Hepatocyte (in vitro differentiated cells): ENCODE data around the gene LDLRAD4.

Experiments
- CTCF ChIP-seq: fragments of 200-600 bp; sonication (generic); IDR thresholded peaks from 2 replicates; pipeline ENCODE4 v1.5.1; 2016; ENCODE audit warnings: antibody characterized with exemption, mild to moderate bottlenecking; ENCODE audit not compliant: poor library complexity
- EZH2 ChIP-seq: fragments of 200-600 bp; sonication (generic); IDR thresholded peaks from 2 replicates; pipeline ENCODE4 v1.6.1; 2016; ENCODE audit warnings: antibody characterized with exemption, mild to moderate bottlenecking, borderline replicate concordance
- EZH2phosphoT487 ChIP-seq: fragments of 200-600 bp; sonication (generic); IDR thresholded peaks from one replicate; pipeline ENCODE4 v1.6.1; 2018; ENCODE audit warnings: antibody characterized with exemption, mild to moderate bottlenecking, low read depth, moderate library complexity; ENCODE audit not compliant: unreplicated experiment, severe bottlenecking

DNA sequence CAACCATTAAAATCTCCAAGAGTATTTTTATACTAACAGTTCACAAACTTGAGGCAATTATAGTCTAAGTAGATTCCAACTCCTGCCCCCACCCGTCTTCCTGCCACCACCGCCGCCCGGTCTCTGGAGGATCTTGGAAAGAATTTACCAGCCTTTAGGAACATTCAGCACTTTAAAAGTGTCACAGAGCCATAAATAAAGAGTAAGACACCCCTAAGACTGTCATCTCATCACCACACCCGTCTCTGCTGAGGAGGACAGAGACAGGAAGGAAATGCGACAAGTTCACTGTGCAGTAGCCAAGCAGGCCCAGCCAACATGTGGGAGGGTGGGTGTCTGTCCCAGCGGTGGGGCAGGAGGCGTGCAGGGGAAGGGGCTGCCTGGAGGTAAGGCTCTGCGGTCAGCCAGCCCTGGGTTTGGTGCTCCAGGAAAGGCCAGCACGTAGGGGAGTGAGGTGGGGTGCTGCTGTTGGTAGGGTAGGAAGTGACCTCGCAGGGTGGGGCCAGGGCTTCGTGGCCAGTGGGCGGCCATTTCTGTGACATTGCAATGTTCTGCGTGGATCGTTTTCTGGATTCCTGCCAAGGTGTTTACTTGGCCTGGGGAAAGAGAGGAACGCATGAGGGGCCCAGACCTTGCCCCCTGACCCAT lies 396.2 kb downstream of the LDLRAD4 start:
- TF ChIP-seq CTCF (no peak), EZH2 (no peak), EZH2phosphoT487 (no peak)
